ENCODE results near the gene ALKBH7. TPM values are rescaled to one million over a fixed set of nuclear protein-coding genes. Genes with fewer than 3 reads are reported as not detected.

ALKBH7 gene
- total and polyA plus RNA-seq, 2 of the 13 experiments (the other 11 are each of a cell fraction or from before 2014, with no cell fraction given), result 29.6 to 45.9 TPM

GRCh38 chr19:6417713-6418561 lies 45.3 kb downstream of the ALKBH7 start (continued):
- TF ChIP-seq STAG1 (CRISPR knock-in tag; IDR thresholded peaks at IDR 0.05) (0 out of 2 replicates have a peak, but pooled peaks have one; percentile 9), ATF1 (CRISPR knock-in tag; IDR thresholded peaks at IDR 0.05) (no peak), PATZ1 (CRISPR knock-in tag; IDR thresholded peaks at IDR 0.05) (peak; percentile 67), RBFOX2 (IDR thresholded peaks at IDR 0.05; ENCODE audit: low read depth, low read length) (peak; percentile 47)

GRCh38 chr19:6418562-6418932 lies 46.0 kb downstream of the ALKBH7 start:
- 99% methylated on average over 10 of the region's 19 CpGs for WGBS (ENCODE audit: low lambda C conversion rate)
- Histone ChIP-seq H3K27me3 (ENCODE audit: control insufficient read depth in 1 of 2, insufficient read depth in 2 of 2, low read length in 2 of 2) (no peaks in the 10 kb centered on the region; a peak in 1 of 5 replicates), H3K27ac (ENCODE audit: extremely low read length, insufficient read depth, low read length) (no peak overlapping the region), H3K79me2 (ENCODE audit: insufficient read depth, low read length) (peaks cover 47% of the 10 kb centered on the region), H3K9me3 (ENCODE audit: low read length) (no peaks in the 10 kb centered on the region), H3K9ac (ENCODE audit: insufficient read depth, low read depth, low read length) (no peak overlapping the region), H4K20me1 (ENCODE audit: insufficient read depth, low read length) (peaks cover 45% of the 10 kb centered on the region), H3K4me1 (ENCODE audit: insufficient read depth, low read length) (peaks cover 19% of the 10 kb centered on the region), H3K4me2 (ENCODE audit: low read depth, low read length) (no peak overlapping the region), H2AFZ (ENCODE audit: low read length) (no peak overlapping the region), H3K36me3 (replicated peaks in 1 of 2; ENCODE audit: control insufficient read depth in 1 of 2, insufficient read depth in 2 of 2, low read length in 2 of 2) (peaks cover 47 to 88% of the 10 kb centered on the region in 2 experiments), H3K4me3 (replicated peaks in 1 of 3; ENCODE audit: insufficient read depth in 1 of 3, low read depth in 2 of 3, low read length in 3 of 3) (no peak overlapping the region)
- ChIA-PET CTCF (ENCODE audit: low intra/inter-chr PET ratio, low total read pairs) (no interaction called here), POLR2A (no interaction called here)
- ATAC-seq (no peak), DNase-seq (ENCODE audit: low spot score) (no peak), FAIRE-seq (no peak)
- intact Hi-C loops (cut with micrococcal nuclease; ENCODE audit: unreplicated experiment) (no loop called here), in situ Hi-C loops (cut with HindIII; ENCODE audit: extremely low pct_ligation_motif_present, low pct_unique_long_range_greater_than_20kb) (no loop called here)
- no peak for TF ChIP-seq FOXJ3 (CRISPR knock-in tag; IDR thresholded peaks at IDR 0.05; ENCODE audit: borderline replicate concordance)
- TF ChIP-seq AGO2 (optimal IDR thresholded peaks at IDR 0.05; ENCODE audit: low read depth, low read length), result peak; percentile 30
- TF ChIP-seq, protein P1, sequence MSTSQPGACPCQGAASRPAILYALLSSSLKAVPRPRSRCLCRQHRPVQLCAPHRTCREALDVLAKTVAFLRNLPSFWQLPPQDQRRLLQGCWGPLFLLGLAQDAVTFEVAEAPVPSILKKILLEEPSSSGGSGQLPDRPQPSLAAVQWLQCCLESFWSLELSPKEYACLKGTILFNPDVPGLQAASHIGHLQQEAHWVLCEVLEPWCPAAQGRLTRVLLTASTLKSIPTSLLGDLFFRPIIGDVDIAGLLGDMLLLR (CRISPR knock-in tag; IDR thresholded peaks at IDR 0.05), result no peak
- TF ChIP-seq KDM5B (CRISPR knock-in tag; IDR thresholded peaks at IDR 0.05; ENCODE audit: borderline replicate concordance), result no peak
- peak; percentile 14 for TF ChIP-seq SRSF1 (optimal IDR thresholded peaks at IDR 0.05; ENCODE audit: low read depth, low read length)
- TF ChIP-seq SYNCRIP (IDR thresholded peaks at IDR 0.05; ENCODE audit: insufficient read depth, low read depth, low read length), result no peak
- TF ChIP-seq RBFOX2 (IDR thresholded peaks at IDR 0.05; ENCODE audit: low read depth, low read length), result peak; percentile 40; the same call in 1 of the 2 replicates
- BruUV-seq (replicated peaks), result no TSS peak
